ENCODE results near the gene KAT6B. TPM values are rescaled to one million over a fixed set of nuclear protein-coding genes. Genes with fewer than 3 reads are reported as not detected.

The KAT6B gene
- polyA plus RNA-seq, 1 donor from 2014 or later = 11.5 TPM

- Histone ChIP-seq H3F3A (ENCODE audit: insufficient read depth, low read length, poor library complexity, severe bottlenecking) (no peaks in the 10 kb centered on the region), H3K36me3 (ENCODE audit: insufficient read depth, low read length) (no peaks in the 10 kb centered on the region), H4K20me1 (ENCODE audit: insufficient read depth) (no peaks in the 10 kb centered on the region), H3K4me3 (ENCODE audit: low read length) (no peak overlapping the region), H3K9me2 (ENCODE audit: insufficient read depth, low read length) (no peaks in the 10 kb centered on the region), H2AFZ (ENCODE audit: low read depth, low read length) (no peak overlapping the region), H3K79me2 (replicated peaks; ENCODE audit: insufficient read depth, low read length) (no peaks in the 10 kb centered on the region), H3K27ac (ENCODE audit: low read length) (no peak overlapping the region), H3K9ac (ENCODE audit: low read length) (no peak overlapping the region), H3K27me3 (ENCODE audit: insufficient read depth, low read depth, low read length) (no peaks in the 10 kb centered on the region), H3K4me2 (ENCODE audit: low read length) (no peak overlapping the region), H3K9me3 (ENCODE audit: low read length) (no peaks in the 10 kb centered on the region)
- TF ChIP-seq POLR2AphosphoS5 (IDR thresholded peaks at IDR 0.05) (no peak), EZH2 (IDR thresholded peaks at IDR 0.05; ENCODE audit: borderline replicate concordance, insufficient read depth, low read length, poor library complexity, severe bottlenecking) (no peak), TAF1 (IDR thresholded peaks at IDR 0.05; ENCODE audit: low read depth) (no peak), RAD21 (conservative IDR thresholded peaks at IDR 0.05) (no peak), SMC3 (conservative IDR thresholded peaks at IDR 0.05; ENCODE audit: poor library complexity) (no peak), REST (IDR thresholded peaks at IDR 0.05; ENCODE audit: borderline replicate concordance) (no peak), CTCF (IDR thresholded peaks at IDR 0.05; ENCODE audit: poor library complexity, severe bottlenecking) (no peak), MXI1 (conservative IDR thresholded peaks at IDR 0.05; ENCODE audit: poor library complexity, severe bottlenecking) (no peak), EP300 (conservative IDR thresholded peaks at IDR 0.05; ENCODE audit: poor library complexity, severe bottlenecking) (no peak)
Observed at GRCh38 chr10:75048669-75049098, 222.3 kb downstream of the KAT6B start.

- H3K4me2 ChIP-seq (ENCODE audit: low read length) = no peak overlapping the region
- no peaks in the 10 kb centered on the region for H3F3A ChIP-seq (ENCODE audit: insufficient read depth, low read length, poor library complexity, severe bottlenecking)
- H3K9me2 ChIP-seq (ENCODE audit: insufficient read depth, low read length) = no peaks in the 10 kb centered on the region
- H3K27ac ChIP-seq (ENCODE audit: low read length) = no peak overlapping the region
- H3K9ac ChIP-seq (ENCODE audit: low read length) = no peak overlapping the region
- TF ChIP-seq TAF1 (IDR thresholded peaks at IDR 0.05; ENCODE audit: low read depth) = no peak
- no peaks in the 10 kb centered on the region for H3K9me3 ChIP-seq (ENCODE audit: low read length)
- no peaks in the 10 kb centered on the region for H4K20me1 ChIP-seq (ENCODE audit: insufficient read depth)
- no peaks in the 10 kb centered on the region for H3K79me2 ChIP-seq (replicated peaks; ENCODE audit: insufficient read depth, low read length)
- H3K4me3 ChIP-seq (ENCODE audit: low read length) = no peak overlapping the region
- H2AFZ ChIP-seq (ENCODE audit: low read depth, low read length) = no peak overlapping the region
- H3K27me3 ChIP-seq (ENCODE audit: insufficient read depth, low read depth, low read length) = no peaks in the 10 kb centered on the region
- no peaks in the 10 kb centered on the region for H3K36me3 ChIP-seq (ENCODE audit: insufficient read depth, low read length)
Observed at GRCh38 chr10:75049316-75050148, 223.1 kb downstream of the KAT6B start.
